Fibroblast of lung (primary cell): ENCODE measurements around the gene KREMEN1. TPM values are rescaled to one million over a fixed set of nuclear protein-coding genes. Genes with fewer than 3 reads are reported as not detected.

Source experiments
- DNase-seq, 2 donors: peaks; one replicate each; pipeline versions ENCODE4 v3.0.0 to v3.0.0-alpha.2; 2010; ENCODE audit warnings: low read depth in 2 of 2
- H2AFZ ChIP-seq: 2 replicates; pipeline ENCODE4 v1.5.1; 2012; ENCODE audit warnings: low read length, control low read depth, inconsistent platforms
- H3K27ac ChIP-seq: 2 replicates; pipeline ENCODE4 v1.5.1; 2011; ENCODE audit warnings: low read length, control low read depth; ENCODE audit not compliant: insufficient read depth
- H3K27me3 ChIP-seq: 2 replicates; pipeline ENCODE4 v1.5.1; 2011; ENCODE audit warnings: mild to moderate bottlenecking, low read length; ENCODE audit not compliant: control insufficient read depth, insufficient read depth
- H3K36me3 ChIP-seq: 2 replicates; pipeline ENCODE4 v1.5.1; 2011; ENCODE audit warnings: low read length; ENCODE audit not compliant: control insufficient read depth, insufficient read depth
- H3K4me1 ChIP-seq: 2 replicates; pipeline ENCODE4 v1.5.1; 2011; ENCODE audit warnings: low read length; ENCODE audit not compliant: control insufficient read depth, insufficient read depth; ENCODE audit errors: extremely low read depth
- H3K4me2 ChIP-seq: 2 replicates; pipeline ENCODE4 v1.5.1; 2011; ENCODE audit warnings: low read length, control low read depth; ENCODE audit not compliant: insufficient read depth; ENCODE audit errors: extremely low read depth
- H3K4me3 ChIP-seq, 4 experiments: fragments of 200-600 bp in 1 of 4; sonication (generic) in 1 of 4; replicated peaks in 1 of 4; 2 replicates each; pipeline ENCODE4 v1.5.1; 2011 to 2016; ENCODE audit warnings: low read length in 4 of 4, low read depth in 3 of 4, mild to moderate bottlenecking in 3 of 4, control low read depth in 2 of 4, inconsistent platforms in 1 of 4, mixed read lengths in 1 of 4; ENCODE audit not compliant: insufficient read depth in 1 of 4; ENCODE audit errors: control extremely low read depth in 1 of 4
- H3K79me2 ChIP-seq: 2 replicates; pipeline ENCODE4 v1.5.1; 2012; ENCODE audit warnings: mild to moderate bottlenecking, low read length, inconsistent platforms; ENCODE audit not compliant: control insufficient read depth, insufficient read depth
- H3K9ac ChIP-seq: 2 replicates; pipeline ENCODE4 v1.5.1; 2011; ENCODE audit warnings: mild to moderate bottlenecking, low read length, control low read depth; ENCODE audit not compliant: insufficient read depth
- H3K9me3 ChIP-seq: 2 replicates; pipeline ENCODE4 v1.5.1; 2012; ENCODE audit warnings: low read depth, low read length; ENCODE audit not compliant: control insufficient read depth, insufficient read depth
- H4K20me1 ChIP-seq: 2 replicates; pipeline ENCODE4 v1.5.1; 2011; ENCODE audit warnings: low read length; ENCODE audit not compliant: control insufficient read depth, insufficient read depth; ENCODE audit errors: extremely low read depth
- CTCF ChIP-seq, 2 donors: IDR thresholded peaks in 1 of 2; conservative IDR thresholded peaks in 1 of 2; 1 replicate in 1 of 2; 2 replicates in 1 of 2; pipeline ENCODE4 v1.5.1; 2011 to 2012; ENCODE audit warnings: low read length in 2 of 2, control low read depth in 1 of 2, inconsistent platforms in 1 of 2, low read depth in 1 of 2, mild to moderate bottlenecking in 1 of 2
- EZH2 ChIP-seq: IDR thresholded peaks from 2 replicates; pipeline ENCODE4 v1.5.1; 2012; ENCODE audit warnings: low read length, control low read depth, mild to moderate bottlenecking; ENCODE audit errors: missing control alignments
- polyA plus RNA-seq, 2 donors: library from polyadenylated mRNA; depleted of rRNA in 1 of 2; stranded (reverse) in 1 of 2; unstranded in 1 of 2; fragments of >200 nt; gene quantifications; 2 replicates each; pipeline ENCODE4 v1.2.1, GENCODE V29; 2011 to 2012; ENCODE audit warnings: missing spikeins in 1 of 2
- total RNA-seq: library from RNA; depleted of rRNA; stranded (reverse); fragments of >200 nt; gene quantifications from 2 replicates; pipeline ENCODE4 v1.2.1, GENCODE V29; 2014

The KREMEN1 gene
- total and polyA plus RNA-seq, 2 donors (not counting 1 experiment from before 2014, with no cell fraction given) = 7.0 to 12.9 TPM

GRCh38 chr22:29190051-29190450 lies 117.2 kb downstream of the KREMEN1 start:
- Histone ChIP-seq H2AFZ (no peak overlapping the region), H3K9me3 (no peaks in the 10 kb centered on the region), H3K79me2 (no peaks in the 10 kb centered on the region), H4K20me1 (no peaks in the 10 kb centered on the region), H3K4me2 (no peak overlapping the region), H3K27me3 (peaks cover 4% of the 10 kb centered on the region), H3K36me3 (no peaks in the 10 kb centered on the region), H3K9ac (no peak overlapping the region), H3K27ac (no peak overlapping the region), H3K4me1 (no peaks in the 10 kb centered on the region), H3K4me3 (no peak overlapping the region)
- TF ChIP-seq EZH2 = no peak
- TF ChIP-seq CTCF (conservative IDR thresholded peaks at IDR 0.05 in 1 of 2, IDR thresholded peaks at IDR 0.05 in 1 of 2; ENCODE audit: low read depth in 1 of 2, low read length in 2 of 2) = no peak
- no peak for DNase-seq

GRCh38 chr22:29190918-29191317 lies 118.1 kb downstream of the KREMEN1 start:
- H3K4me1 ChIP-seq = no peaks in the 10 kb centered on the region
- no peaks in the 10 kb centered on the region for H3K36me3 ChIP-seq
- TF ChIP-seq CTCF (conservative IDR thresholded peaks at IDR 0.05 in 1 of 2, IDR thresholded peaks at IDR 0.05 in 1 of 2; ENCODE audit: low read depth in 1 of 2, low read length in 2 of 2) (no peak), EZH2 (no peak)
- H3K9me3 ChIP-seq = no peaks in the 10 kb centered on the region
- no peak overlapping the region for H3K4me2 ChIP-seq
- no peaks in the 10 kb centered on the region for H3K79me2 ChIP-seq
- H3K27me3 ChIP-seq = peaks cover 3% of the 10 kb centered on the region
- DNase-seq = no peak
- H4K20me1 ChIP-seq = no peaks in the 10 kb centered on the region
- H2AFZ ChIP-seq = no peak overlapping the region
- no peak overlapping the region for H3K4me3 ChIP-seq
- no peak overlapping the region for H3K27ac ChIP-seq
- H3K9ac ChIP-seq = no peak overlapping the region

GRCh38 chr22:29193021-29193420 lies 120.2 kb downstream of the KREMEN1 start:
- Histone ChIP-seq H3K36me3 (no peaks in the 10 kb centered on the region), H4K20me1 (no peaks in the 10 kb centered on the region), H2AFZ (no peak overlapping the region), H3K9me3 (no peaks in the 10 kb centered on the region), H3K4me1 (no peaks in the 10 kb centered on the region), H3K27me3 (peaks cover 3% of the 10 kb centered on the region), H3K4me3 (no peak overlapping the region), H3K4me2 (no peak overlapping the region), H3K9ac (no peak overlapping the region), H3K27ac (no peak overlapping the region), H3K79me2 (no peaks in the 10 kb centered on the region)
- TF ChIP-seq CTCF (conservative IDR thresholded peaks at IDR 0.05 in 1 of 2, IDR thresholded peaks at IDR 0.05 in 1 of 2; ENCODE audit: low read depth in 1 of 2, low read length in 2 of 2) (no peak), EZH2 (no peak)
- no peak for DNase-seq
